K562 (cell line): ENCODE data around the gene PDE8B. TPM values are rescaled to one million over a fixed set of nuclear protein-coding genes. Genes with fewer than 3 reads are reported as not detected.

Source experiments
- BHLHE40 ChIP-seq: IDR thresholded peaks from 2 replicates; pipeline ENCODE4 v1.6.1; 2011; ENCODE audit warnings: low read length, improper control_type of control experiment
- CCNT2 ChIP-seq: IDR thresholded peaks from 2 replicates; pipeline ENCODE4 v1.6.1; 2011; ENCODE audit warnings: borderline replicate concordance, low read depth, mild to moderate bottlenecking, moderate library complexity, mixed read lengths, low read length; ENCODE audit not compliant: insufficient read length; ENCODE audit errors: extremely low read depth
- DNMT1 ChIP-seq: fragments of 450-650 bp; IDR thresholded peaks from 2 replicates; pipeline ENCODE4 v1.6.1; 2016; ENCODE audit warnings: antibody characterized with exemption, mild to moderate bottlenecking
- E4F1 ChIP-seq: fragments of 250-450 bp; sonication (Bioruptor Pico); IDR thresholded peaks from 2 replicates; pipeline ENCODE4 v1.5.0; 2021; ENCODE audit warnings: mild to moderate bottlenecking, borderline replicate concordance
- FOXJ3 ChIP-seq: sonication (generic); formaldehyde crosslinking; IDR thresholded peaks from 2 replicates; pipeline ENCODE4 v1.4.0; 2020; ENCODE audit warnings: mild to moderate bottlenecking, missing genetic modification reagents
- GABPB1 ChIP-seq: sonication (generic); formaldehyde crosslinking; IDR thresholded peaks from 2 replicates; pipeline ENCODE4 v1.8.0; 2022; ENCODE audit warnings: mild to moderate bottlenecking, missing genetic modification reagents
- LARP7 ChIP-seq: fragments of 450-650 bp; IDR thresholded peaks from 2 replicates; pipeline ENCODE4 v1.6.1; 2016
- SUPT5H ChIP-seq: fragments of 450-650 bp; IDR thresholded peaks from 2 replicates; pipeline ENCODE4 v1.6.1; 2016
- ZNF280A ChIP-seq: fragments of 450-650 bp; IDR thresholded peaks from 2 replicates; pipeline ENCODE4 v1.6.1; 2018; ENCODE audit warnings: mild to moderate bottlenecking, low read depth; ENCODE audit not compliant: partially characterized antibody
- ZNF3 ChIP-seq: fragments of 250-450 bp; sonication (Bioruptor Pico); IDR thresholded peaks from 2 replicates; pipeline ENCODE4 v1.5.0; 2021; ENCODE audit warnings: mild to moderate bottlenecking, moderate library complexity
- ZNF507 ChIP-seq: conservative IDR thresholded peaks from 2 replicates; pipeline ENCODE4 v1.6.1; 2017; ENCODE audit warnings: missing genetic modification characterization, missing compliant biosample characterization
- polyA plus RNA-seq, 8 experiments: library from polyadenylated mRNA; depleted of rRNA in 4 of 8; stranded (reverse) in 5 of 8; unstranded in 3 of 8; fragments of >200 nt; fragmentation: Nextera tagmentation in 2 of 8; fragmentation: Illumina TruSeq in 1 of 8; extraction: Ambion mirVana in 2 of 8; extraction: Trizol in 1 of 8; gene quantifications; 2 replicates each; pipeline versions ENCODE4 v1.2.1 to v1.2.3, GENCODE V29; 2011 to 2014; ENCODE audit warnings: inconsistent platforms in 1 of 8, missing spikeins in 1 of 8
- total RNA-seq, 7 experiments: library from RNA; depleted of rRNA in 6 of 7; stranded (reverse); fragments of >200 nt in 6 of 7; fragmentation: Illumina TruSeq in 2 of 7; extraction: Trizol in 2 of 7; gene quantifications; 2 replicates each; pipeline versions ENCODE4 v1.2.1 to v1.2.3, GENCODE V29; 2011 to 2021; ENCODE audit warnings: low replicate concordance in 1 of 7
- TF ChIP-seq, protein P1 (sequence below): fragments of 250-450 bp; sonication (Bioruptor Pico); IDR thresholded peaks from 2 replicates; pipeline ENCODE4 v1.5.0; 2021; ENCODE audit warnings: mild to moderate bottlenecking, moderate library complexity

PDE8B gene
- total and polyA plus RNA-seq, 9 of the 15 experiments (the other 6 are each of a cell fraction or from before 2014, with no cell fraction given), result 0.15 to 0.28 TPM; not detected in 7

- TF ChIP-seq E4F1, result no peak
- TF ChIP-seq CCNT2, result no peak
- no peak for TF ChIP-seq SUPT5H
- no peak for TF ChIP-seq GABPB1 (CRISPR knock-in tag)
- no peak for TF ChIP-seq BHLHE40
- TF ChIP-seq ZNF3 (CRISPR knock-in tag), result no peak
- TF ChIP-seq, protein P1, sequence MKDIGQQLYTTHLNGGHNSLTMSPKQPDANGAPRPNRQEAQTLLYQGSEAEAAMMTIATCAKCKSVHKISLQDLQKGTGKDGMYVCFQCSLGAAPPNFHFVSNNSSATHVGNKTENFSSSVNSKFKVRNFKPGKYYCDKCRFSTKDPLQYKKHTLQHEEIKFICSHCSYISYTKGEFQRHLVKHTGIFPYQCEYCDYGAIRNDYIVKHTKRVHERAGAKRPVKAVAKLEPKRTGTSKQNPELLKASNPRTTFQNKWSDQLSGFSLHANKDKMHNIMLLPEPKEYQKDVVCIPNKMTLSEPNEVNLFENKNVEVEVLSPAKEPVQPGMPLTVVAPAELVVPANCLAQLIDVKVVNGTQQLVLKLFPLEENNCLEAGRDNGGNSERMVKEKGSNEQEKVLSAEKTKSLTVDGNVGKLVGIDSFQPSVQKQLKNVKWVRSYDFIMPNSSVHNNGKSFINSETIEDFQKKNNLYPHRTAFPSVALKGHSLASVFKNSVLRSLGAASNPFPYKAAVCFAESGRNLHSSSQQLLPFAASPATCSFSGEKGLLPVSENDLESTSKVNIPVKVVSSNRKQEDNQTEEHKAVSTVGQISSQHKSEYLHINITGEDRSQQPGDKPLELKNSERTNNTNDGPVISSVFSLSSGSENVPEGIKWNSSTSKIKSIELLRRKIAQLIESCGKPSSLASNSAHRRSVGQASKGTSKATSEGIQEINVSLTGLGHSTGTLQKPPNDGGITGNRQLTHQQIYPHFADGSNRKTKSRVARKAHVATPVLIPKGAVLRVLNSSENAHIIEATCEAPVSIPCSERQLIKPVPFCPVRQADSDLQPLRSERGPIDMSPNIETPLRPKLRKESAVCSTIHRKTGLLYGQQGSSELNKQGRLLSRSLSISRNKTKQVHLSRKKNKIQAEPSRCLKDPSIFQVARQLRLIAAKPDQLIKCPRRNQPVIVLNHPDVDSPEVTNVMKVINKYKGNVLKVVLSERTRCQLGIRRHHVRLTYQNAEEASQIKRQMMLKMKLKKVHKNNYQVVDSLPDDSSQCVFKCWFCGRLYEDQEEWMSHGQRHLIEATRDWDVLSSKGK, result no peak
- TF ChIP-seq LARP7, result no peak
- no peak for TF ChIP-seq FOXJ3
- TF ChIP-seq ZNF280A, result no peak
- TF ChIP-seq ZNF507, result no peak
- TF ChIP-seq DNMT1, result no peak
These were observed 241.9 kb downstream of the PDE8B start (continued) for GRCh38 chr5:77452351-77452750.
